Tibial nerve (tissue), 3 donors: ENCODE data around the gene ADAR.

Experiments
- POLR2A ChIP-seq, 2 donors: fragments of 450-650 bp; IDR thresholded peaks; one replicate each; pipeline ENCODE4 v1.6.1; 2017; ENCODE audit warnings: antibody characterized with exemption in 2 of 2, mild to moderate bottlenecking in 2 of 2, moderate library complexity in 2 of 2
- TF ChIP-seq, protein P1 (sequence below), 5 experiments: fragments of 200-600 bp in 3 of 5; fragments of 450-650 bp in 2 of 5; sonication (generic) in 3 of 5; IDR thresholded peaks; one replicate each; pipeline ENCODE4 v1.5.1; 2016 to 2019; ENCODE audit warnings: antibody characterized with exemption in 5 of 5, mild to moderate bottlenecking in 3 of 5, moderate library complexity in 2 of 5

DNA sequence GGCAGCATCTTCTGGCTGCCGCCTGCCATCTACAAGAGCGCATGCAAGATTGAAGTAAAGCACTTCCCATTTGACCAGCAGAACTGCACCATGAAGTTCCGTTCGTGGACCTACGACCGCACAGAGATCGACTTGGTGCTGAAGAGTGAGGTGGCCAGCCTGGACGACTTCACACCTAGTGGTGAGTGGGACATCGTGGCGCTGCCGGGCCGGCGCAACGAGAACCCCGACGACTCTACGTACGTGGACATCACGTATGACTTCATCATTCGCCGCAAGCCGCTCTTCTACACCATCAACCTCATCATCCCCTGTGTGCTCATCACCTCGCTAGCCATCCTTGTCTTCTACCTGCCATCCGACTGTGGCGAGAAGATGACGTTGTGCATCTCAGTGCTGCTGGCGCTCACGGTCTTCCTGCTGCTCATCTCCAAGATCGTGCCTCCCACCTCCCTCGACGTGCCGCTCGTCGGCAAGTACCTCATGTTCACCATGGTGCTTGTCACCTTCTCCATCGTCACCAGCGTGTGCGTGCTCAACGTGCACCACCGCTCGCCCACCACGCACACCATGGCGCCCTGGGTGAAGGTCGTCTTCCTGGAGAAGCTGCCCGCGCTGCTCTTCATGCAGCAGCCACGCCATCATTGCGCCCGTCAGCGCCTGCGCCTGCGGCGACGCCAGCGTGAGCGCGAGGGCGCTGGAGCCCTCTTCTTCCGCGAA, 36.6 kb downstream of the ADAR start:
- TF ChIP-seq POLR2A (IDR thresholded peaks at IDR 0.05) = no peak
- TF ChIP-seq, protein P1, sequence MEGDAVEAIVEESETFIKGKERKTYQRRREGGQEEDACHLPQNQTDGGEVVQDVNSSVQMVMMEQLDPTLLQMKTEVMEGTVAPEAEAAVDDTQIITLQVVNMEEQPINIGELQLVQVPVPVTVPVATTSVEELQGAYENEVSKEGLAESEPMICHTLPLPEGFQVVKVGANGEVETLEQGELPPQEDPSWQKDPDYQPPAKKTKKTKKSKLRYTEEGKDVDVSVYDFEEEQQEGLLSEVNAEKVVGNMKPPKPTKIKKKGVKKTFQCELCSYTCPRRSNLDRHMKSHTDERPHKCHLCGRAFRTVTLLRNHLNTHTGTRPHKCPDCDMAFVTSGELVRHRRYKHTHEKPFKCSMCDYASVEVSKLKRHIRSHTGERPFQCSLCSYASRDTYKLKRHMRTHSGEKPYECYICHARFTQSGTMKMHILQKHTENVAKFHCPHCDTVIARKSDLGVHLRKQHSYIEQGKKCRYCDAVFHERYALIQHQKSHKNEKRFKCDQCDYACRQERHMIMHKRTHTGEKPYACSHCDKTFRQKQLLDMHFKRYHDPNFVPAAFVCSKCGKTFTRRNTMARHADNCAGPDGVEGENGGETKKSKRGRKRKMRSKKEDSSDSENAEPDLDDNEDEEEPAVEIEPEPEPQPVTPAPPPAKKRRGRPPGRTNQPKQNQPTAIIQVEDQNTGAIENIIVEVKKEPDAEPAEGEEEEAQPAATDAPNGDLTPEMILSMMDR (IDR thresholded peaks at IDR 0.05) = no peak
